SHP77 (cell line): ENCODE data around the gene GSTM1.
"Not testable (repeated sequence)": the region's sequence is repeated elsewhere in the genome, so short reads cannot be mapped to it uniquely, and the experiment has no call there.

Experiments used
- DNase-seq, 2 experiments: peaks; one replicate each; lab custom pipeline; 2025; lab: John Stamatoyannopoulos, UW

The GSTM1 gene

DNA sequence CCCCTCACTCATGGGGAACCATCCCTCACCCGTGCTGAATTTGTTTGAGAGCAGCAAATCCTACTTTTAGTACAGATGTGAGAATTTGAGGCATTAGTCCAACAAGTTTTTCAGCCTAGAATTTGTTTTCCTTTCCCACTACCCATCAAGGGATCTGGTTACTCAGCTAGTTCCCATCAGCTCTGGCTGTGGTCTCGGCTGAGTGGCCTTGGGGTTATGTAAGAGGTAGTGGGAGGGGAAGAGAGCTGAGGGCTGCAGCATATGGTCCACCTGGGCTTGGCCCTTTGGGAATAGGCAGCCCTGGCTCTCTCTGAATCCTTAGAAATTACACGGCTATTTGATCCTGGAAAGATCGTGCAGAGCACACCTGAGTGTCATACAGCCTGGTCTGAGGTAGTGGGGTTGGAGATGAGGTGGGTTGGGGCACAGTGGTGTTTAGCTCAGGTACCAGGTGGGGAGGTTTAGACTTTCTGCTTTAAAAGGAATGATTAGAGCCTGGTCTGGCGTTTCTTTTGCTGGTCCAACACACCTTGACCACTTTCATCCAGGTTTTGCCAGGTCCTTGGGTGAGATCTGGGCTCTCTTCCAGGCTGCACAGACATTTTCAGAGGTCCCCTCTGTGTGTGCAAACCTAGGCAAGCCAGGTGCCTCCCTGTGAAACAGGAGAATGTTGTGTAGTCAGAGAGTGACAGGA is 27.5 kb upstream of the GSTM1 start:
- DNase-seq = no peak

- DNase-seq = not testable (repeated sequence)
Measured at GRCh38 chr1:109660691-109661026, 27.0 kb upstream of the GSTM1 start.

- DNase-seq = no peak
Measured at GRCh38 chr1:109661391-109661790, 26.2 kb upstream of the GSTM1 start.

GRCh38 chr1:109664671-109665070 is 22.9 kb upstream of the GSTM1 start:
- no peak for DNase-seq

DNA sequence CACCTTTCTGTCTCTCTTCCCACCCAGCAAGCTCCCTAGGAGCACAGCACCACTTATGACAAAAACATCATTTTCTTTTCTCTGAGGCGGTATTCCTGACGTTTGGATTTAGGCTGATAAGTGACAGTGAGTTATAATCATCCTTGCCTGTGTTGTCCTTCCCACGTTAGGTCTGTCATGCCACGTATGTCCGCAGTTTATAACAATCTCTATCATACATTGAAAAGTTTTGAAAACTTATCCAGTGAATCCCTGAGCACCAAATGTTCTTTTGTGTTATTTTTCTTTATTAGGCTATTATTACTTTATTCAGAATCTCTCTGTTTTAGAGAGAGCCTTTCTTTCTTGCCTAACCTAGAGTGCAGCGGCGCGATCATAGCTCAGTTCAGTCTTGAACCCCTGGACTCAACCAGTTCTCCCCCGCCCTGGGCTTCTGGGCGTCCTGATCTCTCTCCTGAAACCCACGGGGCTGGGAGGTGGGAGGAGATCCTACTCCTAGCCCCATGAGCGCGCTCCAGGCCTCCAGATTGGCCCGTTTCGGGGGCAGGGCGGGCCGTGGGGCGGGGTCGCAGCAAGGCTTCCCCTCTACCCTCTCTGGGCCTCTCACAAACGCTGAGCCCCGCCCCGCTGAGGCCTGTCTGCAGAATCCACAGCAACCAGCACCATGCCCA is 20.0 kb upstream of the GSTM1 start, which contains the start of gene GSTM2:
TSS of gene GSTM2 (plus strand) at position 606 of the 671 bp plus-strand sequence. CDS start at position 665, 59 bp downstream.
- DNase-seq = no peak

DNA sequence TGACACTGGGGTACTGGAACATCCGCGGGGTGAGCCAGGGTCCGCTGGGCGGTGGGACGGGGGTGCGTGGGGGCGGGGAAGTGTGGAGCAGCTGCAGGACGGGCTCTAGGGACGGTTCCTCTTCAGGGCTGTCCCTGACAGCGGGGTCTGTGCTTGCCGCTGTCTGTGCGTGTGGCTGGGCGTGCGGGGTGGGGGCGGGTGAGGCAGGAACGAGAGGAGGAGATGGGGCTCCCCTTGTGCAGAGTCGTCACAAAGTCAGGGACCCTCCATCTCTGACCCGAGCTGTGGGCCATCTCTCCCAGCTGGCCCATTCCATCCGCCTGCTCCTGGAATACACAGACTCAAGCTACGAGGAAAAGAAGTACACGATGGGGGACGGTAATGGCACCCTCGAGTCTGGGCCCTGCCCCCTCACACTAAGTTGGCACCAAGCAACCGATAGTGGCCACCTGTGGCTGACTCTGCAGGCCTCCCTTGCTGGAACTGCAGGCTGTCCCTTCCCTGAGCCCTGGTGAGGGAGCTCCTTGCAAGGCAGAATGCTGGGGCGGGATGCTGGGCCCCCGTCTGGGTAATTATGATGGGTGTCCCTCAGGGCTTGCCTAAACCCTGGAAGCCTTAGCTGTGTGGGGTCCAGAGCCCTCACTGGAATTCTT is 19.4 kb upstream of the GSTM1 start:
- no peak for DNase-seq

- no peak for DNase-seq
Measured at GRCh38 chr1:109669246-109669948, 18.2 kb upstream of the GSTM1 start.

DNA sequence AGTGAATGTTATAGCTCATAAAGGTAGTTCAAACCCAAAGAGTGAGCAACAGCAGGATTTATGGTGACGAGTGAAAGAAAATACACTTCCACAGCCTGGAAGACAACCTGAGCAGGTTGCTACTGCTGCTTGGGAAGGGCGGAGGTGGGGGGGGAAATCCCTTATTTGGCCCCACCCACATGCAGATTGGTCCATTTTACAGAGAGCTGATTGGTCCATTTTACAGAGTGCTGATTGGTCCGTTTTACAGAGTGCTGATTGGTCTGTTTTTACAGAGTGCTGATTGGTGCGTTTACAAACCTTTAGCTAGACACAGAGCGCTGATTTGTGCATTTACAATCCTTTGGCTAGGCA is 17.7 kb upstream of the GSTM1 start:
- DNase-seq = not testable (repeated sequence)

GRCh38 chr1:109671067-109671466 is 16.6 kb upstream of the GSTM1 start:
- no peak for DNase-seq

- DNase-seq = not testable (repeated sequence)
Measured at GRCh38 chr1:109673861-109674260, 13.8 kb upstream of the GSTM1 start.

DNA sequence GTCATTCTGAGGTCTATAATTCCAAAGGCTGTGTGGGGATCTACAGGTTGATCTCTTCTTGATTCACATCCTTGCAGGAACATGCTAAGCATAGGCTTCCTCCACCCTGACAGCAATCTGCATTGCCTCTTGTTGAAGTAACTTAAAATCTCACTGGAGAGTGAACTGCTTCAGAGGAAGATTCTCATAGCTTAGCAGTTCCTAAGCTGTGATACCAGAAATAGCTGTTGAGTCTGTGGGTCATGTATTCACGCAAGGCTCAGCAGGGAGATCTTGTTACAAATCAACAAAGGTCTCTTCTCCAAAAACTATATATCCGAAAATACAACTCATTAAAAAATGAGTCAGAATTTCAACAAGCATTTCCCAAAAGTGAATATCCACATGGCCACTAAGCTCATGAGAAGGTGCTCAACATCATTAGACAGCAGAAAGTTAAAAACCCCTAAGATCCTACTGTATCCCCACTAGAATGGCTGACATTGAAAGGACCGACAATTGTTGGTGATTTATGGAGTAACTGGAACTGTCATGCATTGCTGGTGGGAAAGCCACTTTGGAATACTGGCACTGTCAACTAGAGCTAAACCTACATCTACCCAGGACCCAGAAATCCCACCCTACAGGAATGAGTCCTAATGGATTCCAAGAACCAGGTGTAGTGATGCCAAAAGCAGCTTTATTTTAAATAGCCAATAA is 10.8 kb upstream of the GSTM1 start:
- DNase-seq = not testable (repeated sequence)

- no peak for DNase-seq
Measured at GRCh38 chr1:109677459-109677858, 10.2 kb upstream of the GSTM1 start.

GRCh38 chr1:109678637-109679036 is 9.0 kb upstream of the GSTM1 start:
- not testable (repeated sequence) for DNase-seq

DNA sequence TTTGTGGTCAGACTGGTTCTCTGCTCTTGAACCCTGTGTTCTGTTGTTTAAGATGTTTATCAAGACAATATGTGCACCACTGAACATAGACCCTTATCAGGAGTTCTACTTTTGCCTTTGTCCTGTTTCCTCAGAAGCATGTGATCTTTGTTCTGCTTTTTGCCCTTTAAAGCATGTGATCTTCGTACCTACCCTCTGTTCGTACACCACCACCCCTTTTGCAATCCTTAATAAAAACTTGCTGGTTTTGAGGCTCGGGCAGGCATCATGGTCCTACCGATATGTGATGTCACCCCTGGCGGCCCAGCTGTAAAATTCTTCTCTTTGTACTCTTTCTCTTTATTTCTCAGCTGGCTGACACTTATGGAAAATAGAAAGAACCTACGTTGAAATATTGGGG is 2.8 kb upstream of the GSTM1 start:
- not testable (repeated sequence) for DNase-seq

DNA sequence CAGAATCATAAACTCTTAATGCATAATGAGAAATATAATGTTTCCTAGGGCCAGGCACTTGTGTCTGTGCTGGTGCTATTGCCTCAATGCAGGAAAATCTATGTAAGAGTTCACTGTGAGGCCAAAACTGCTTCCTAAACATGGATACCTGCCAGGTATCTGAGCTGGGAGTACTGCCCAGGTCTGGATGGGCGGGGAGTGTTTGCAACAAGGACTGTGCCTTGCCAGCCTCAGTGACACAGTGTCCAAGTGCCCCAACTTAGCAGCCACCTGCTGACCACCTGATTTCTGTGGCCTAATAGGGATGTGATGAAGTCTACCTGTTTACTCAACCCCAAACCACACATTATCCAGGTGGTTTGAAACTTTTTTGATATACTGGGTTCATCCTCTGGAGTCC is 2.2 kb upstream of the GSTM1 start:
- not testable (repeated sequence) for DNase-seq

DNA sequence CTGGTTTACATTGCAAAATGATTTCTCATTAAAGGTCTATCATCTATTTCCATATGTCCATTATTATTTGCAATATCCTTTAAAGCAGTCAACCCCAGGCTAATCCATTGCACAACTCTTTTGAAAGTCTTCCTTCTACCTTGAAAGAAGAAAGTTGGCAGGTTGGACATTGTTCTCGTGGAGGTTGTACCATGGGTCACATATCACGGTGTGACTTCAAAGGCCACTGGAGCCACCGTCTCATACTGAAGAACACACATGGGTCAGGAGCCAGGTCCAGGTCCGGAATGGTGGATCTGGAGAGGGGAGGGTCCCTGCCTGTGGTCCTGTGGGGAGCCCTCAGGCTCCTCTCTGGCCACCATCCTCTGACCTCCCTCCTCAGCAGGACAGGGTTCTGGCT is 1.7 kb upstream of the GSTM1 start:
- DNase-seq = not testable (repeated sequence)

DNA sequence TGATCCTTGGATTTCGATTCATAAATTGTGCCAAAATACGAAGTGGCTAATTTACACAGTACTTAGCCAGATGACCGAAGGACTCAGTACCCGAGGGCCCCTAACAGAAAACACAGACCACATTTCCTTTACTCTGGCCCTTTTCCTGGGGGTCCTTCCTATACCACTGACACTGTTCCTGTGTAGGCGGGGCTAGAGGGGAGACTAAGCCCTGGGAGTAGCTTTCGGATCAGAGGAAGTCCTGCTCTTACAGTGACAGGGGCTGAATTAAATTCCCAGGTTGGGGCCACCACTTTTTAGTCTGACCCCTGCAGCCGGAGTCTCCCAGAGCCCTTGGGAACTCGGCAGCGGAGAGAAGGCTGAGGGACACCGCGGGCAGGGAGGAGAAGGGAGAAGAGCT is 508 bp upstream of the GSTM1 start:
- DNase-seq = not testable (repeated sequence)

DNA sequence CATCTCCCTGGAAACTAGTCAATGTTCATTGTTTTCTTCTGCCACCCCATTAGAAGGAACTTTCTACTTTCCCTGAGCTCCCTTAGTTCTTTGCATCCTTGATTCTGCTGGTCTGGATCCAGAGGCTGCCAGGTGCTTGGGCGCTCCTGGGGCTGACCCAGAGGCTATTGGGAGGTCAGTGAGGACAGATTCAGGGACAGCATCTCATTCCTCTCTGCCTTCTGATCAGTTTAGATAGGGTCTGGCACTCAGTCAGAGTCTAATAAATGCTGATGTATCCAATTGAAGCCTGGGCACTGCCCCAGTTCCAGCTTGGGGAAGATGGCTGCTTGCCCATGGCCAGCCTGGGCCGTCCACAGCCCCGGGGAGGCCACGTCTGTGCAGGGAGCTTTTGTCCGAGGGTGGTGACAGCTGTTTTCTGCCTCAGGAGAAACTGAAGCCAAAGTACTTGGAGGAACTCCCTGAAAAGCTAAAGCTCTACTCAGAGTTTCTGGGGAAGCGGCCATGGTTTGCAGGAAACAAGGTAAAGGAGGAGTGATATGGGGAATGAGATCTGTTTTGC is 2.3 kb downstream of the GSTM1 start:
- DNase-seq = no peak

DNA sequence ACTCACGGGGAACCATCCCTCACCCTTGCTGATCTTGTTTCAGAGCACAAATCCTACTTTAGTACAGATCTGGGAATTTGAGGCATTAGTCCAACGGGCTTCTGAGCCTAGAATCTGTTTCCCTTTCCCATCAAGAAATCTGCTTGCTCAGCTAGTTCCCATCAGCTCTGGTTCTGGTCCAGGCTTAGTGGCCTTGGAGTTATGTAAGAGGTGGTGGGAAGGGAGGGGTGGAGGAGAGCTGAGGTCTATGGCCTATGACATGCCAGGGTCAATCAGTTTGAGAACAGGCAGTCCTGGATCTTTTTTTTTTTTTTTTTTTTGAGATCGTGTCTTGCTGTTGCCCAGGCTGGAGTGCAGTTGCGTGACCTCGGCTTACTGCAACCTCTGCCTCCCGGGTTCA is 4.1 kb downstream of the GSTM1 start:
- DNase-seq = no peak

DNA sequence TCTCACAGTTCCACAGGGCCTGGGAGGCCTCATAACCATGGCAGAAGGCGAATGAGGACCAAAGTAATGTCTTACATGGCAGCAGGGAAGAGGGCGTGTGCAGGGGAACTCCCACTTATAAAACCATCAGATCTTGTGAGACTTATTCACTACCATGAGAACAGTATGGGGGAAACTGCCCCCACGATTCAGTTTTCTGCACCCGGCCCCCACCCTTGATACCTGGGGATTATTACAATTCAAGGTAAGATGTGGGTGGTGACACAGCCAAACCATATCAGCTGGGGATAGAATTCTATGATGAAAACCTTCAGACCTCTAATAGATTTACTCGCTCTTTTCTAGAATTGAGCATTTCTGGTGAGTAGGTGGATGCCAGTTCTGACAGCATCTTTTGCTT is 6.8 kb downstream of the GSTM1 start:
- not testable (repeated sequence) for DNase-seq

- not testable (repeated sequence) for DNase-seq
Measured at GRCh38 chr1:109695138-109695537, 7.5 kb downstream of the GSTM1 start.

GRCh38 chr1:109697066-109697465 is 9.4 kb downstream of the GSTM1 start:
- DNase-seq = no peak
